ENCODE results near the gene KLHL33.

KLHL33 gene

DNA sequence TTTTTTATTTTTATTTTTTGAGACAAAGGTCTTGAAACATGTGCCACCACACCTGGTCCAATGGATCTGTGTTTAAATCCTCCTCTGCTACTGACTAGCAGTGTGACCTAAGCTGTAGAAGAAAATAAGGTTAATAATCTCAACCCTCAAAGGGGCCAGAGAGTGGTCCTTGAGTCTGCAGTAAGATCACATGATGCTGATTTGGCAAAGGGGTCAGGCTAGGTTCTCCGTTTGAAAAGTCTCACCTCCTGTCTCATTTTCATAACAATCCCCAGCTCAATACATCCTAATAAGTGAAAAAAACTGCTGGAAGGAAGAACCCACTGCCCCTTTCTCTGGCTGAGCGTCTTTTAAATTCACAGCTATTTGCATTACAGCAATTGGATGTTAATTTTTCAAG lies 14.7 kb downstream of the KLHL33 start:
- no peaks in the 10 kb centered on the region for H3K9me2 ChIP-seq (replicated peaks; ENCODE audit: insufficient read depth, low read length)
- no peaks in the 10 kb centered on the region for H3K9me3 ChIP-seq (ENCODE audit: insufficient read depth, low read length)
- H2AFZ ChIP-seq (ENCODE audit: low read depth, low read length, severe bottlenecking): no peak overlapping the region
- no peak for TF ChIP-seq EZH2phosphoT487 (conservative IDR thresholded peaks at IDR 0.05; ENCODE audit: low read length)
- TF ChIP-seq, protein P1, sequence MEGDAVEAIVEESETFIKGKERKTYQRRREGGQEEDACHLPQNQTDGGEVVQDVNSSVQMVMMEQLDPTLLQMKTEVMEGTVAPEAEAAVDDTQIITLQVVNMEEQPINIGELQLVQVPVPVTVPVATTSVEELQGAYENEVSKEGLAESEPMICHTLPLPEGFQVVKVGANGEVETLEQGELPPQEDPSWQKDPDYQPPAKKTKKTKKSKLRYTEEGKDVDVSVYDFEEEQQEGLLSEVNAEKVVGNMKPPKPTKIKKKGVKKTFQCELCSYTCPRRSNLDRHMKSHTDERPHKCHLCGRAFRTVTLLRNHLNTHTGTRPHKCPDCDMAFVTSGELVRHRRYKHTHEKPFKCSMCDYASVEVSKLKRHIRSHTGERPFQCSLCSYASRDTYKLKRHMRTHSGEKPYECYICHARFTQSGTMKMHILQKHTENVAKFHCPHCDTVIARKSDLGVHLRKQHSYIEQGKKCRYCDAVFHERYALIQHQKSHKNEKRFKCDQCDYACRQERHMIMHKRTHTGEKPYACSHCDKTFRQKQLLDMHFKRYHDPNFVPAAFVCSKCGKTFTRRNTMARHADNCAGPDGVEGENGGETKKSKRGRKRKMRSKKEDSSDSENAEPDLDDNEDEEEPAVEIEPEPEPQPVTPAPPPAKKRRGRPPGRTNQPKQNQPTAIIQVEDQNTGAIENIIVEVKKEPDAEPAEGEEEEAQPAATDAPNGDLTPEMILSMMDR (IDR thresholded peaks at IDR 0.05; ENCODE audit: insufficient read depth, low read length, poor library complexity, severe bottlenecking): no peak
- no peaks in the 10 kb centered on the region for H3K27me3 ChIP-seq (ENCODE audit: low read length)
- H3K79me2 ChIP-seq (ENCODE audit: insufficient read depth, low read length): no peaks in the 10 kb centered on the region
- no peak overlapping the region for H3K9ac ChIP-seq (ENCODE audit: low read length)
- H3K27ac ChIP-seq (ENCODE audit: low read depth, low read length): no peak overlapping the region
- no peaks in the 10 kb centered on the region for H3F3A ChIP-seq (ENCODE audit: insufficient read depth)
- no peaks in the 10 kb centered on the region for H4K20me1 ChIP-seq (ENCODE audit: low read depth, low read length)
- no peaks in the 10 kb centered on the region for H3K36me3 ChIP-seq (ENCODE audit: low read length)
- no peak overlapping the region for H3K4me3 ChIP-seq (ENCODE audit: insufficient read depth, low read length, poor library complexity, severe bottlenecking)
- H3K4me2 ChIP-seq (ENCODE audit: low read depth, low read length, poor library complexity, severe bottlenecking): no peak overlapping the region

DNA sequence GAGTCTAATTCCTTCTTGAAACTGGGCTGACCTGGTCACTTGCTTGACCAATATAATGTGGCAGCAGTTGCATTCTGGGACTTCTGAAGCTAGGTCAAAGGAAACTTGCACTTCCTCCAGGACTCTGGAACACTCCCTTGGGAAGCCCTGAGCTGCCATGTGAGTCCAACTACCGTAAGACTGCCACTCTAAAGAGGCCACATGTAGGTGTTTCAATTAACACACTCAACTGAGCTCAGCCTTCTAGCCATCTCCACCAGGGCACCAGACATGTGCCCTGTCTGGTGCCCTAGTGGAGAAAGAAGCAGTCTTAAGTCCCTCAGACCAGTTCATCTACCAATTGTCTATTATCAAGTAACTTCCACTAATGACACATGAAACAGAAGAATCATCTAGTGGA lies 16.5 kb downstream of the KLHL33 start:
- H4K20me1 ChIP-seq (ENCODE audit: low read depth, low read length): no peaks in the 10 kb centered on the region
- no peaks in the 10 kb centered on the region for H3K9me3 ChIP-seq (ENCODE audit: insufficient read depth, low read length)
- H3K27ac ChIP-seq (ENCODE audit: low read depth, low read length): no peak overlapping the region
- H3K27me3 ChIP-seq (ENCODE audit: low read length): no peaks in the 10 kb centered on the region
- H3K4me2 ChIP-seq (ENCODE audit: low read depth, low read length, poor library complexity, severe bottlenecking): no peak overlapping the region
- H3K36me3 ChIP-seq (ENCODE audit: low read length): no peaks in the 10 kb centered on the region
- no peak overlapping the region for H3K9ac ChIP-seq (ENCODE audit: low read length)
- H3F3A ChIP-seq (ENCODE audit: insufficient read depth): 0 out of 2 replicates have a peak, but pooled peaks cover 3% of the 10 kb centered on the region
- no peak overlapping the region for H3K4me3 ChIP-seq (ENCODE audit: insufficient read depth, low read length, poor library complexity, severe bottlenecking)
- H2AFZ ChIP-seq (ENCODE audit: low read depth, low read length, severe bottlenecking): no peak overlapping the region
- no peaks in the 10 kb centered on the region for H3K79me2 ChIP-seq (ENCODE audit: insufficient read depth, low read length)
- no peaks in the 10 kb centered on the region for H3K9me2 ChIP-seq (replicated peaks; ENCODE audit: insufficient read depth, low read length)
- TF ChIP-seq, protein P1 (IDR thresholded peaks at IDR 0.05; ENCODE audit: insufficient read depth, low read length, poor library complexity, severe bottlenecking): no peak
- TF ChIP-seq EZH2phosphoT487 (conservative IDR thresholded peaks at IDR 0.05; ENCODE audit: low read length): no peak

DNA sequence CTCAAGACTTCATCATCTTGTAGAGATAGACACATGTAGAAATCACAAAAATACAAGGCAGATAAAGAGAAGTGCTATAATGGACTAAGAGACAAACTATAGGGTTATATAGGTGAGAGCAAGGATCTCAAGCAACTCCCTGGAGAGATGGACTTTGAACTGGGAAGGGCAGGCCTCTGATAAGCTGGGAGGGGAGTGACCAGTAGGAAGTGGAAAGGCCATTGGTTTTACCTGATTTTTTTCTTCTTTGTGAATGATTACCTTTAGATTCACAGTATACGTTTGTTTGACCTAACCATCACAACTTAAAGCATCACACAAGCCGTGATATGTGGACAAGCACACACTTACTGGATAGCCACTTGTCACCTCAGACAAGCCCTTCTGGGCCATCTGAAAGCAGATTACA lies 17.5 kb downstream of the KLHL33 start:
- Histone ChIP-seq H4K20me1 (ENCODE audit: low read depth, low read length) (no peaks in the 10 kb centered on the region), H3K27me3 (ENCODE audit: low read length) (no peaks in the 10 kb centered on the region), H3K9me3 (ENCODE audit: insufficient read depth, low read length) (no peaks in the 10 kb centered on the region), H3K9ac (ENCODE audit: low read length) (no peak overlapping the region), H3K36me3 (ENCODE audit: low read length) (no peaks in the 10 kb centered on the region), H3K79me2 (ENCODE audit: insufficient read depth, low read length) (no peaks in the 10 kb centered on the region), H3K4me2 (ENCODE audit: low read depth, low read length, poor library complexity, severe bottlenecking) (no peak overlapping the region), H2AFZ (ENCODE audit: low read depth, low read length, severe bottlenecking) (no peak overlapping the region), H3K4me3 (ENCODE audit: insufficient read depth, low read length, poor library complexity, severe bottlenecking) (no peak overlapping the region), H3F3A (ENCODE audit: insufficient read depth) (0 out of 2 replicates have a peak, but pooled peaks cover 3% of the 10 kb centered on the region), H3K9me2 (replicated peaks; ENCODE audit: insufficient read depth, low read length) (no peaks in the 10 kb centered on the region), H3K27ac (ENCODE audit: low read depth, low read length) (no peak overlapping the region)
- no peak for TF ChIP-seq EZH2phosphoT487 (conservative IDR thresholded peaks at IDR 0.05; ENCODE audit: low read length)

DNA sequence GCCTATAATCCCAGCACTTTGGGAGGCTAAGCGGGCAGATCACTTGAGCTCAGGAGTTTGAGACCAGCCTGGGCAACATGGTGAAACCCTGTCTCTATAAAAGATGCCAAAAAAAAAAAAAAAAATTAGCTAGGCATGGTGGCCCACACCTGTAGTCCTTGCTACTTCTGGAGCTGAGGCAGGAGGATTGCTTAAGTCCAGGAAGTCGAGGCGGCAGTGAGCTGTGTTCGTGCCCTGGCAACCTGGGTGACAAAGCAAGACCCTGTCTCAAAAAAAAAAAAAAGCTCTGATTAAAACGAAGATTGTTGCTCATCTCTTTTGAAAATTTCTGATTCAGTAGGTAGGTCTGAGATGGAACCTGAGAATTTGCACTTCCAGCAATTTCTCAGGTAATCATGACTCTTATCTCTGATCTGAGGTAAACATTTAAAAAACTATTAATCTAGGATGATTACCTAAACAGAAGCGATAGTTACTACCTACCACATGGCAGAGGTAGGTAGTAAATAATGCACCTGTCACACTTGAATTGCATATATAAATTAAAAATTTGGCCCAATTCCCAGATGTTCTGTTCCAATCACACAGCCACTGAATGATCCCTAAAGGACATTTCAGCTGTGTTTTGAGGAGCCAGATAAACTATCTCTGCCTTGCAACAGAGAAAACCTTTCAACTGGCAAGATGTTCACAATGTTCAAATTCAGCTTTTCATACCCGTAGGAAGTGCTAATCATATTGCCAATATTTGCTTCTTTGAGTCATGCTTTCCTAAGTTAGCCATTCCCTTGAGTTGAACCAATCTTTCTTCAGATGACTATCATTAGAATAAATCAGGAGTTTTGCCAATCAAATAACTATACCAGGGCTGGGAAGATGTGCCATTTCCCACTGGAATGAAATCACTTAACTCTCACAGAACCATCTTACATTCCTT lies 18.4 kb downstream of the KLHL33 start:
- Histone ChIP-seq H3F3A (ENCODE audit: insufficient read depth) (0 out of 2 replicates have a peak, but pooled peaks cover 3% of the 10 kb centered on the region), H3K4me2 (ENCODE audit: low read depth, low read length, poor library complexity, severe bottlenecking) (no peak overlapping the region), H3K27ac (ENCODE audit: low read depth, low read length) (no peak overlapping the region), H4K20me1 (ENCODE audit: low read depth, low read length) (no peaks in the 10 kb centered on the region), H3K36me3 (ENCODE audit: low read length) (no peaks in the 10 kb centered on the region), H3K4me3 (ENCODE audit: insufficient read depth, low read length, poor library complexity, severe bottlenecking) (no peak overlapping the region), H3K79me2 (ENCODE audit: insufficient read depth, low read length) (0 out of 2 replicates have a peak, but pooled peaks cover under 1% of the 10 kb centered on the region), H3K27me3 (ENCODE audit: low read length) (no peaks in the 10 kb centered on the region), H3K9ac (ENCODE audit: low read length) (no peak overlapping the region), H3K9me2 (replicated peaks; ENCODE audit: insufficient read depth, low read length) (no peaks in the 10 kb centered on the region), H3K9me3 (ENCODE audit: insufficient read depth, low read length) (no peaks in the 10 kb centered on the region), H2AFZ (ENCODE audit: low read depth, low read length, severe bottlenecking) (no peak overlapping the region)
- TF ChIP-seq, protein P1 (IDR thresholded peaks at IDR 0.05; ENCODE audit: insufficient read depth, low read length, poor library complexity, severe bottlenecking): no peak
- no peak for TF ChIP-seq EZH2phosphoT487 (conservative IDR thresholded peaks at IDR 0.05; ENCODE audit: low read length)

All from SU-DHL-6 (cell line).